ENCODE data around the gene JMJD4. TPM values are rescaled to one million over a fixed set of nuclear protein-coding genes. Genes with fewer than 3 reads are reported as not detected.
A peak's percentile ranks its signal among the peaks of the same experiment; 100 is the strongest.

JMJD4 gene
- total RNA-seq, 1 experiment from 2014 or later = 24.4 TPM

DNA sequence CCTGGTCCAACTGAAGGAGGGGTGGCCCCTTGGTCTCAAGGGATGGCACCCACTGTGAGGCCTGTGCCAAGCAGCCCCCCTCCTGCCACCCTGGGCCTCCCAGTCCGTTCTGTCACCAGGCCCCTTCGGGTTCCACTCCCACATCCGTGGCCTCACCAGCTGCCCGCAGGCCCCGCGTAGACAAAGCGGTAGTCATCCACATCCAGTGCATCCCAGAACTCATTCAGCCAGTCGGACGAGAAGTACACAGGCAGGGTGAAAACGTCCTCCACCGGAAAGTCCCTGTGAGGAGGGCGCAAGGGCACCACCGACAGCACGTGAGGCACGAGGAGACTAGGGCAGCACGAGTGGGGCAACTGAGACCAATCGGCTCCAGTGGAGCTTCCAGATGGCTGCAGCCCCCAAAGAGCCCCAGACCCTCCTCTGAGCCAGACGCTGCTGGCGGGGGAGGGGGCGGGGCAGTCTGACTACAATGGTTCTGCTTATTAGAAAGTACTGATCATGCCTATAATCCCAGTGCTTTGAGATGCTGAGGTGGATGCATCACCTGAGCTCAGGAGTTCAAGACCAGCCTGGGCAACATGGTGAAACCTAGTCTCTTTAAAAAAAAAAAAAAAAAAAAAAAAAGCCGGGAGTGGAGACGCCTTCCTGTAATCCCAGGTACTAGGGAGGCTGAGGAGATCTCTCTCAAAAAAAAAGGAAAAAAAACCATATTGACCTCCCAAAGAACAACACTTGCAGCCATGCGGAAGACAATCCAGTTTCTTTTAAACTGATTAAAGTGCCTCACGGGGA is 1.2 kb downstream of the JMJD4 start:
- Histone ChIP-seq H2BK12ac (ENCODE audit: insufficient read length, low read depth, low read length) (no peak overlapping the region), H3K79me1 (ENCODE audit: insufficient read depth, low read depth, low read length, poor library complexity, severe bottlenecking) (no peaks in the 10 kb centered on the region), H3K56ac (ENCODE audit: insufficient read length, low read depth, low read length) (no peak overlapping the region), H2BK20ac (ENCODE audit: low read depth, low read length, poor library complexity, severe bottlenecking) (no peak overlapping the region), H2BK15ac (ENCODE audit: low read depth, low read length) (no peak overlapping the region), H2AK5ac (ENCODE audit: insufficient read length, low read length) (no peak overlapping the region), H3K23ac (ENCODE audit: insufficient read length, low read depth, low read length) (no peak overlapping the region), H2BK5ac (ENCODE audit: insufficient read length, low read length) (no peak overlapping the region), H2BK120ac (ENCODE audit: low read depth, low read length, poor library complexity, severe bottlenecking) (no peak overlapping the region), H3K9me3 (ENCODE audit: control insufficient read depth, low read depth, low read length) (no peaks in the 10 kb centered on the region), H3K79me2 (ENCODE audit: insufficient read depth, low read length) (peaks cover 4% of the 10 kb centered on the region; the same call in 1 of the 2 replicates), H4K5ac (ENCODE audit: insufficient read length, low read depth, low read length) (no peak overlapping the region), H3T11ph (ENCODE audit: low read length) (no peak overlapping the region), H2AFZ (ENCODE audit: low read length) (no peak overlapping the region), H4K20me1 (ENCODE audit: control insufficient read depth, insufficient read depth, insufficient read length) (peaks cover 8% of the 10 kb centered on the region), H3K18ac (ENCODE audit: insufficient read length, low read depth, low read length) (no peak overlapping the region), H4K91ac (ENCODE audit: insufficient read length, low read depth, low read length) (no peak overlapping the region), H3K4me2 (ENCODE audit: insufficient read depth, insufficient read length, low read length) (peak overlapping the region; percentile 95), H3K27ac (ENCODE audit: insufficient read length, low read depth, low read length) (no peak overlapping the region), H4K8ac (replicated peaks; ENCODE audit: insufficient read length, low read depth, low read length) (no peak overlapping the region), H3K14ac (ENCODE audit: insufficient read depth, low read length) (no peak overlapping the region), H3K23me2 (ENCODE audit: insufficient read length, low read depth, low read length, poor library complexity, severe bottlenecking) (peaks cover 18% of the 10 kb centered on the region), H3K9ac (ENCODE audit: extremely low read depth, insufficient read length, low read length) (peak overlapping the region; percentile 72), H3K27me3 (ENCODE audit: insufficient read depth, low read length) (no peaks in the 10 kb centered on the region), H3K4me1 (ENCODE audit: insufficient read depth, low read length) (peaks cover 5% of the 10 kb centered on the region; the same call in 1 of the 2 replicates), H3K4ac (ENCODE audit: low read depth, low read length) (no peak overlapping the region)
- no peaks in the 10 kb centered on the region; the same call in 1 of the 2 replicates for H3K27me3 Mint-ChIP-seq (ENCODE audit: low read depth)
- H3K36me3 Mint-ChIP-seq (ENCODE audit: insufficient read depth in 1 of 3, low read depth in 3 of 3) = peaks cover 5 to 21% (median 20%) of the 10 kb centered on the region in 3 experiments; a peak in 6 of 7 replicates
- peak overlapping the region in 2 of 3 experiments; percentile 7 to 39; a peak in 2 of 7 replicates for H3K27ac Mint-ChIP-seq
- peaks cover 18 to 33% of the 10 kb centered on the region in 2 experiments for H3K4me1 Mint-ChIP-seq
- H3K9me3 Mint-ChIP-seq = no peaks in the 10 kb centered on the region
- peak overlapping the region; percentile 89 to 96 for H3K4me3 Mint-ChIP-seq
- DNase-seq = peak; percentile 16
- TF ChIP-seq, protein P1, sequence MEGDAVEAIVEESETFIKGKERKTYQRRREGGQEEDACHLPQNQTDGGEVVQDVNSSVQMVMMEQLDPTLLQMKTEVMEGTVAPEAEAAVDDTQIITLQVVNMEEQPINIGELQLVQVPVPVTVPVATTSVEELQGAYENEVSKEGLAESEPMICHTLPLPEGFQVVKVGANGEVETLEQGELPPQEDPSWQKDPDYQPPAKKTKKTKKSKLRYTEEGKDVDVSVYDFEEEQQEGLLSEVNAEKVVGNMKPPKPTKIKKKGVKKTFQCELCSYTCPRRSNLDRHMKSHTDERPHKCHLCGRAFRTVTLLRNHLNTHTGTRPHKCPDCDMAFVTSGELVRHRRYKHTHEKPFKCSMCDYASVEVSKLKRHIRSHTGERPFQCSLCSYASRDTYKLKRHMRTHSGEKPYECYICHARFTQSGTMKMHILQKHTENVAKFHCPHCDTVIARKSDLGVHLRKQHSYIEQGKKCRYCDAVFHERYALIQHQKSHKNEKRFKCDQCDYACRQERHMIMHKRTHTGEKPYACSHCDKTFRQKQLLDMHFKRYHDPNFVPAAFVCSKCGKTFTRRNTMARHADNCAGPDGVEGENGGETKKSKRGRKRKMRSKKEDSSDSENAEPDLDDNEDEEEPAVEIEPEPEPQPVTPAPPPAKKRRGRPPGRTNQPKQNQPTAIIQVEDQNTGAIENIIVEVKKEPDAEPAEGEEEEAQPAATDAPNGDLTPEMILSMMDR (conservative IDR thresholded peaks at IDR 0.05) = no peak
- no CpG with 5 or more reads among the region's 24 CpGs for WGBS (ENCODE audit: extremely low coverage, insufficient read length, low lambda C conversion rate)

All from H9 (cell line).